Activated gamma-delta T cell treated with Interleukin-2 at 50 U/mL for 16 hours (primary cell): ENCODE data around the gene MRPL21.

Experiments
- DNase-seq: peaks from one replicate; pipeline ENCODE4 v3.0.0-alpha.2; 2020

MRPL21 gene

GRCh38 chr11:68934666-68935065 is 31.0 kb upstream of the MRPL21 start:
- DNase-seq: no peak

- no peak for DNase-seq
These were observed 30.7 kb upstream of the MRPL21 start for GRCh38 chr11:68934321-68934645.

- no peak for DNase-seq
These were observed 30.1 kb upstream of the MRPL21 start for GRCh38 chr11:68933605-68934320.

GRCh38 chr11:68932933-68933577 is 29.4 kb upstream of the MRPL21 start:
- DNase-seq: no peak

GRCh38 chr11:68932358-68932757 is 28.7 kb upstream of the MRPL21 start:
- DNase-seq: no peak

- DNase-seq: no peak
These were observed 28.3 kb upstream of the MRPL21 start for GRCh38 chr11:68931911-68932310.

GRCh38 chr11:68930991-68931855 is 27.6 kb upstream of the MRPL21 start:
- DNase-seq: no peak

- DNase-seq: no peak
These were observed 26.3 kb upstream of the MRPL21 start for GRCh38 chr11:68929706-68930570.

GRCh38 chr11:68929135-68929534 is 25.5 kb upstream of the MRPL21 start:
- no peak for DNase-seq

- no peak for DNase-seq
These were observed 24.7 kb upstream of the MRPL21 start for GRCh38 chr11:68928136-68928880.

- DNase-seq: no peak
These were observed 23.9 kb upstream of the MRPL21 start for GRCh38 chr11:68927280-68928135.

GRCh38 chr11:68925611-68926010 is 22.0 kb upstream of the MRPL21 start:
- no peak for DNase-seq

GRCh38 chr11:68924073-68924925 is 20.7 kb upstream of the MRPL21 start:
- DNase-seq: no peak

- no peak for DNase-seq
These were observed 20.0 kb upstream of the MRPL21 start for GRCh38 chr11:68923614-68924013.

- no peak for DNase-seq
These were observed 12.8 kb upstream of the MRPL21 start for GRCh38 chr11:68916439-68916838.

GRCh38 chr11:68914761-68915160 is 11.1 kb upstream of the MRPL21 start:
- no peak for DNase-seq

GRCh38 chr11:68913188-68913587 is 9.6 kb upstream of the MRPL21 start:
- no peak for DNase-seq

- DNase-seq: no peak
These were observed 8.6 kb upstream of the MRPL21 start for GRCh38 chr11:68912254-68912653.

- DNase-seq: no peak
These were observed 8.1 kb upstream of the MRPL21 start for GRCh38 chr11:68911731-68912130.

GRCh38 chr11:68910965-68911364 is 7.3 kb upstream of the MRPL21 start:
- no peak for DNase-seq
